GM06990 (cell line): ENCODE data around the gene NAB2.

Source experiments
- DNase-seq: peaks from one replicate; pipeline ENCODE4 v3.0.0-alpha.2; 2011; ENCODE audit not compliant: insufficient read length; ENCODE audit errors: extremely low read depth
- H3K27me3 ChIP-seq: replicated peaks from 2 replicates; pipeline ENCODE4 v1.6.0; 2011; ENCODE audit warnings: low read length; ENCODE audit not compliant: control insufficient read depth, insufficient read depth
- H3K36me3 ChIP-seq: 2 replicates; pipeline ENCODE4 v1.5.1; 2011; ENCODE audit warnings: low read length; ENCODE audit not compliant: control insufficient read depth, insufficient read depth
- H3K4me3 ChIP-seq: replicated peaks from 2 replicates; pipeline ENCODE4 v1.5.1; 2011; ENCODE audit warnings: low read depth, mild to moderate bottlenecking, control low read depth, low read length
- CTCF ChIP-seq: IDR thresholded peaks from 2 replicates; pipeline ENCODE4 v1.5.1; 2011; ENCODE audit warnings: low read length, control low read depth, mild to moderate bottlenecking, inconsistent platforms; ENCODE audit not compliant: insufficient read depth, poor library complexity, severe bottlenecking

NAB2 gene

DNA sequence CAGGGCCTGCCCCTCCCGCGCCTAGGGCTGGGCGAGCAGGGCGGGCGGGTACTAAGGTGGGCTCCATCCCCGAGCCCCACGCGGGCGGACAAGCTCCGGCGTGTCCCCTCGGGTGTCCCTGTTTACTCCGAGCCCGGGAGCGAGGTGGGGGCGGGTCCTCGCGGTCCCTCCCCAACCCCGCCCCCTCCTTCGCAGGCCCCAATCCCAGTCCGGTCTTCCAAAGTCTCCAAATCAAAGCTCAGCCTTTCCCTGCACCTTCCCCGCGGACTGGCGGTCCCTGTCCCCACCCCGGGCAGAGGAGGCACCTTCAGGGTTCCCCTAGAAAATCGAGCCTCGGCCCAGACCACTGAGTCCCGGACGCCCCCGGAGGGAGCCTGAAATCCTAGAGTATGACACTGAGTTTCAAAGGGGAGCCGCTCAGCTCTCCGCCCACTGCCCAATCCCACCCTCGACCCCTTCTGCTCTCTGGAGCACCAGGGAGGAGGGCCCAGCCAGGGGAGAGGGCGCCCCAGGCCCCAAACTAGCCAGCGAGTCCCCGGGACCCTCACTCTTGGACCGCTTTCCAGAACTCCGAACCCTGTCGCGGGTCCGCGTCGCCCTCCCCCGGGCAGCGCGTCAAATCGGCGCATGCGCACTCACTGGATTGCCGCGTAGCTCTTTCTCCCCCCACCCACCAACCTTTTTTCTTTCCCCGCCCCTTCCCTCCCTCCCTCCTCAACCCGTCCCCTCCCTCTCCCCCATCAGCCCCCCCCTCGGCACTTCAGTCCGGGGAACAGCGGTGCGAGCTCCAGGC lies 39.0 kb downstream of the NAB2 start, which contains the start of gene LRP1:
LRP1 (plus strand) TSS at position 758 of the 793 bp plus-strand sequence. CDS start 482 bp downstream, outside the sequence.
- H3K27me3 ChIP-seq, result peaks cover 4% of the 10 kb centered on the region
- no peak for TF ChIP-seq CTCF
- peak; percentile 55 for DNase-seq
- peak within 1 kb of the TSS; percentile 61 for H3K4me3 ChIP-seq
- H3K36me3 ChIP-seq, result no peaks in the 10 kb centered on the region

- Histone ChIP-seq H3K36me3 (no peaks in the 10 kb centered on the region), H3K27me3 (peaks cover 4% of the 10 kb centered on the region), H3K4me3 (peak overlapping the region; percentile 61)
- no peak for TF ChIP-seq CTCF
- DNase-seq, result no peak
Measured at GRCh38 chr12:57128519-57129247, 39.8 kb downstream of the NAB2 start.

DNA sequence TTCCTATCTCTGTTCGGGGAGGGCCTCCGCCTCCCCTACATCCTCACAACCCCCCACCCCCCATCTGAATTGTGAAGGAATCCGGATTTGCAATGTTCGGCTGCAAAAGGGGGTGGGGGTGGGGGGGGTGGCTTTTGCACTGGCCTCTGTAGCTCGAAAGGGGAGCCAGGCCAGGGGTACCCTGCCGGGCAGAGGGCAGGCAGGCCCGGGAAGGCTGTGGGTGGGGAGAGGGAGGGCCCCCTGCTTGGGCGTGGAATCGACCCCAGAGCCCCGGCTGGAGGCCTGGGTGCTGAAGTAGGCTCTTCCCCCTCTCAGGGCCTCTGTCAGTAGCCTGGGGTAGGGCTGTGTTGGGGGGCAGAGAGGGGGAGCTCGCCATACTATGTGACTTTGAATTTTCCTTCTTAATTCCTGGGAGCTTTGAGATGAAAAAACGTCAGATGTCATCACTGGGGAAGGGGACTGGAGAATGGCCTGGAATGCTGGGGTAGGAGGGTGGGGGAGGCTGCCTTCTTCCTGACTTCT lies 40.5 kb downstream of the NAB2 start:
- TF ChIP-seq CTCF, result no peak
- no peaks in the 10 kb centered on the region for H3K36me3 ChIP-seq
- H3K4me3 ChIP-seq, result no peak overlapping the region
- peaks cover 4% of the 10 kb centered on the region for H3K27me3 ChIP-seq
- no peak for DNase-seq

- Histone ChIP-seq H3K4me3 (no peak overlapping the region), H3K27me3 (peaks cover 4% of the 10 kb centered on the region), H3K36me3 (no peaks in the 10 kb centered on the region)
- no peak for DNase-seq
- no peak for TF ChIP-seq CTCF
Measured at GRCh38 chr12:57129889-57130288, 41.0 kb downstream of the NAB2 start.

DNA sequence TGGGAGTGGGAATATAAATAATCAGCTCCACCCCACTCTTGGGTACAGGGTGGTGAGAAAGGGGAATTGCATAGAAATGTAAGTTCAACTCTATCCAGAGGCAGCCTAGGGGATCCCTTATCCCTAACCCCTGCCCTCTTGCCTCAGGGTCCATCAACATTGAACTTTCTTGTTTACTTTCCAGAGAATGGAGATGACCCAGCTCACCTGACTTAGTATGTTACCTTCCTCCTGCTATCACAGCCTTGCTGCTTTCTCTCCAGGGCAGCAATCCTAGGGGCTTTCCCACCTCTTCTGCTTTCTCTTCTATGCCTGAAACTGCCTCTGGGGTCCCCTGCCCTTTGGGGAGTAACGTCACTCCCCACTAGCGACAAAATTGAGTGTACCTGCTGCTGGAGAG lies 42.0 kb downstream of the NAB2 start:
- no peak for DNase-seq
- H3K36me3 ChIP-seq, result no peaks in the 10 kb centered on the region
- H3K27me3 ChIP-seq, result peaks cover 4% of the 10 kb centered on the region
- no peak for TF ChIP-seq CTCF
- H3K4me3 ChIP-seq, result no peak overlapping the region
